Measurements from ENCODE around the gene TYSND1.
"Not testable (repeated sequence)": the region's sequence is repeated elsewhere in the genome, so short reads cannot be mapped to it uniquely, and the experiment has no call there.

Gene TYSND1

DNA sequence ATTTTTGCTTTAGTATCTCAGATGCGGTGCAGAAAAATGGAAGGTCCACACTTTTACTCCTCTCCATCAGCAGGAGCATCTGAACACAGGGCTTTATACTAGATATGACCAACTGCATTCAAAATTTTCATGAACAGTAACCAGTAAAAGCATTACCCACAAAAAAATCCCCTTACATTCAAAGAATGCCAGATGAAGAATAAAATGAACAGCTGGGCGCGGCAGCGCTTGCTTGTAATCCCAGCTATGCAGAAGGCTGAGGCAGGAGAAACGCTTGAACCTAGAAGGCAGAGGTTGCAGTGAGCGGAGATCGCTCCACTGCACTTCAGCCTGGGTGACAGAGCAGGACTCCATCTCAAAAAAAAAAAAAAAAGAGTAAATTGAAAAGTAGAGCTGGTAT is 20.7 kb upstream of the TYSND1 start:
- DNase-seq = no peak
- intact Hi-C loops (cut with DNase I) = no loop called here

DNA sequence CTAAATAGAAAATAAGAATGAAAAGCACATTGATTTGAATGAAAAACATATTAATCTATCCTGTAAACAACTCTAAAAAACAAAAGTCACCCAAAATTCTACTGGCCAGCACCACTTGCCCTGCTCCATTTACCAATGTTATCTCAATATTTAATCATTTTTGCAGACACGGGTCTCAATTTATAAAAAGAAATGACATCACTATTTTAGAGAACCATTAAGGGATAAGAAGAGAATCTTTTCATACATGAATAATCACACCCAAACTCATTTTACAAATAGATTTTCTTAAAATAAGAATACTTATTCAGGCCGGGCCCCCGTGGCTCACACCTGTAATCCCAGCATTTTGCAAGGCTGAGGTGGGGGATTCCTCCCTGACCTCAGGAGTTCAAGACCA is 19.9 kb upstream of the TYSND1 start:
- intact Hi-C loops (cut with DNase I) = no loop called here
- no peak for DNase-seq

DNA sequence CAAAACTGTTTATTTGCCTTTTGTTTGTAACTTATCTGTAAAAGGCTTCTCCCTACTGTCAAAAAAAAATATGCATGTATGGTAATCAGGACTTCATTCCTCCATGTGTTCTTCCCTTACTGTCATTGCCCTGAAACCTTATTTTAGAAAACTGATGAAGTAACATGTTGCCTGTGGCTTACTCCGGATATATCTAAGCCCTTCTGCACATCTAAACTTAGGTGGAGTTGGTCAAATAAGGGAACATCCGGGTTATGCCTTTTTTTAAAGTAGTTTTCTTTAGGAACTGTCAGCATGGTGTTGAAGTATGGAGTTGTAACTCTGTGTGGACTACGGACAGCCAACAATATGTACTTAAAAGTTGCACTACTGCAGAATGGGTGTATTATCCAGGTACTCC is 17.7 kb upstream of the TYSND1 start:
- DNase-seq = no peak
- intact Hi-C loops (cut with DNase I) = no loop called here

DNA sequence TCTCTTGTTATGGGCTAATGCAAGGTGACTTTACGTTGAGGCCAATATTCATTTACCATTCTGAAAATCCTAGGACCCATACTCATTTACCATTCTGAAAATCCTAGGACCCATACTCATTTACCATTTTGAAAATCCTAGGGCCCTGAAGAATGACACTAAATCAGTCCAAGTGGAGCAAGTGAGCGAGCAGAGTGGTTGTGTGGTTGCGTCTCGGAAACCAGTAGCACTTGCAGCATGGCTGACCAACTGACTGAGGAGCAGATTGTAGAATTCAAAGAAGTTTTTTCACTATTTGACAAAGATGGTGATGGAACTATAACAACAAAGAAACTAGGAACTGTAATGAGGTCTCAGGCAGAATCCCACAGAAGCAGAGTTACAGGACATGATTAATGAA is 16.9 kb upstream of the TYSND1 start:
- intact Hi-C loops (cut with DNase I) = no loop called here
- no peak for DNase-seq

DNA sequence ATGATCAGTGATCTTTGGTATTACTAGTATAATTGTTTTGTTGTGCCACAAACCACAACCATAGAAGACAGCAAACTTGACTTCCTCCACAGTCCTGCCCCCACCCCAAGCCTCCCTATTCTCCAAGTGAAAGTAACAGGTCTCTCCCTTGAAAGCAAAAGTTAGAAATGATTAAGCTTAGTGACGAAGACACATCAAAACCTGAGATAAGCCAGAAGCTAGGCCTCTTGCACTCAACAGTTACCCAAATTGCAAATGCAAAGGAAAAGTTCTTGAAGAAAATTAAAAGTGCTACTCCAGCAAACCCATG is 16.3 kb upstream of the TYSND1 start:
- intact Hi-C loops (cut with DNase I) = no loop called here
- DNase-seq = no peak

DNA sequence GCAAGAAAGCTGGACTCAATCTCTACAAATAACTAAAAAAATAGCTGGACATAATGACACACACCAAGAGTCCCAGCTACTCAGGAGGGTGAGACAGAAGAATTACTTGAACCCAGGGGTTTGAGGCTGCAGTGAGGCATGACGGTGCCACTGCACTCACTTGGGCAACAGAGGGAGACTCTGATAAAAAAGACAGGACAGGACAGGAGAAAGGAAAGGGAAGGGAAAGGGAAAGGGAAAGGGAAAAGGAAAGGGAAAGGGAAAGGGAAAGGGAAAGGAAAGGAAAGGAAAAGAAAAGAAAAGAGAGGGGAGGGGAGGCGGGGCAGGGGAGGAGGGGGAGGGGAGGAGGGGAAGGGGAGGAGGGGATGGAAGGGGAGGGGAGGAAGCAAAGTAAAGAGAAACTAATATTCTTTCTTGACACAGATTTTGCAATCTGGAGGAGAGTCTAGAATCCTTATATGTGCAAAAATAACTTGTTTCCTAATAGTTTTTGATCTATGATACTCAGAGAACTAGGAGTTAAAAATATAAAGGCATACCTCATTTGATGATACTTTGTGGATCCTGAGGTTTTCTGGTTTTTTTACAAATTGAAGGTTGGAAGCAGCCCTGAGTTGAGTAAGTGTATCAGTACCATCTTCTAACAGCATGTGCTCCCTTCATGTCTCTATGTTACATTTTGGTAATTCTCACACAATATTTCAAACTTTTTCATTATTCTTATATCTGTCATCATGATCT is 15.8 kb upstream of the TYSND1 start:
- intact Hi-C loops (cut with DNase I) = no loop called here
- no peak for DNase-seq

DNA sequence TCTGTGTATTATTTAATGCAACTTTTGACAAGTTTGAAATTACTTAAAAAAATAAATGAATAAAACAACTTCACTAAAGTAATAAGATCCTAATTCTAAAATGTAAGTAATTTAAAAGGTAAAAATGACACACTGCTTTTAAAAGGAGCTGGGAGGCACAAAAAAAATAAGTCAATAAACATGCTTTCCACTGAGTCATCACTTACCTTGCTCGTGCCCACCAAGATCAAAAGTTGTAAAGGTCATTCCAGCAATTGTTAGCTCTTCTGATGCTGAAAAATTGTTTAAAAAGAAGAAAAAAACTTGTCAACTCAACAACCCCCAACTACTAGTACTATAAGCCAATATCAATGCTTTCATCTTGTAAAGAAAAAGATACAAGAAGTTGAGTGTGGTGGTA is 14.3 kb upstream of the TYSND1 start:
- intact Hi-C loops (cut with DNase I) = no loop called here
- no peak for DNase-seq

DNA sequence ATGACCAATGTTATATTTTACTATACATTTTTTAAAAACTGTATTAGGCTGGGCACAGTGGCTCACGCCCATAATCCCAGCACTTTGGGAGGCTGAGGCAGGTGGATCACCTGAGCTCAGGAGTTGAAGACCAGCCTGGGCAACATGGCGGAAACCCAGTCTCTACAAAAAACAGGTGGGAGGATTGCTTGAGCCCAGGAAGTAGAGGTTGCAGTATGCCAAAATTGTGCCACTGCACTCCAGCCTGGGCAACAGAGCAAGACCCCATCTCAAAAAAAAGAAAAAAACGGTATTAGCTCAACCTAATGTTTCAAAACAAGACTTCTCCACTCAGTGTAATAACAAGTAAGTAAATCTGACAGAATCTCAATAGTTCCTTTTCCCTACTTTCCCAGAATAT is 12.9 kb upstream of the TYSND1 start:
- intact Hi-C loops (cut with DNase I); DNase-seq: not testable (repeated sequence)

DNA sequence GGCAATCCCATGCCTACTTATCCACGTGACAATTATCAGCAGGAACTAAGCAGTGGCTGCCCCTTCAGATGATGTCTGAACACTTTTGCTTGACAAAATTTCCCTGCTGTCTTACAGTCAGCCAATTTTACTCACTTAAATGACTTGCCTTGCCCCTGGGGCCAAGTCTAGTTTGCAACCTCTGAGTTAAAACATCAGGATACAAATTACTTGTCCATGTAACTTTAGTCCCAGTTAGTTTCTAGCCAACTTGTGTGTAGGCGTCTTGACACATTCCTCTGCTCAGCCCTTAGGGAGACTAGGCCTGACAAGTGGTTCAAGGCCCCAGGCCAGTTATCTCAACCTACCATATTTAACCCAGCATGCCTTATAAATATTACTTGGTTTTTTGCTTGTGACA is 11.6 kb upstream of the TYSND1 start:
- no peak for DNase-seq
- intact Hi-C loops (cut with DNase I) = no loop called here

DNA sequence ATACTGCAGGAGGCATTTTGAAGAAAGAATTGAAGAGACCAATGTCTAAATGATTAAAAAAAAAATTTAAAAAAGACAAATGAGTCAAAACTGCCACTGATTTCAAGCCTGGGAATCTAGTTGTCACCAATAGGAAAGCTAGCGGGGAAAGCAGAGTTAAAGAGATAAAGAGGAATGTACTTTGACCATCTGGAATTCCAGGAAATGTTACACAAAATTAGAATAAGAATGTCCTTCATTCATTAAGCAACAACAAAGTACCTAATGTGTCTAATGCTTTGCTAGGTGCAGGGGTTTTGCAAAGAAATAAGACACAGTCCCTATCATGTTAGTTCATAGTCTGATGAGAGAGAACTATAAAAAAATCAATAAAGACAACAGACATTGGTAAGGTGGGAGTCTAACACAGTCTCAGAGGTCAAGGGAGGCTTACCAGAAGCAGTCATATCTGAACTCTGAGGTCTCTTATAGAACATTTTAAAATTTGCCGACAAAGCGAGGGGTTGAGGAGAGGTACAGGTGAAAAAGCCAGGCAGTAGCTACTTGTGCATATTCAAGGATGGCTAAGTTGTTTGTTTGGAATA is 8.8 kb upstream of the TYSND1 start:
- DNase-seq = no peak
- intact Hi-C loops (cut with DNase I) = no loop called here

DNA sequence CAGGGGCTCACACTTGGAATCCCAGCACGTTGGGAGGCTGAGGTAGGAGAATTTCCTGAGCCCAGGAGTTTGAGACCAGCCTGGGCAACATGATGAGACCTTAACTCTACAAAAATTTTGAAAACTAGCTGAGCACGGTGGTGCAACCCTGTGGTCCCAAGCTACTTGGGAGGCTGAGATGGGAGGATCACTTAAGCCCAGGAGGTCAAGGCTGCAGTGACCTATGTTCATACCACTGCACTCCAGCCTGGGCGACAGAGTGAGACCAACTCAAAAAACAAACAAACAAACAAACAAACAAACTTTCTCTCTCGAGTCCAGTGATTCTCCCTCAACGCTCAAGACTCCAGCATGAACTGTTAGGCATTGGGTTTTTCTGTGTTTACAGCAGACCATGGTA is 2.0 kb upstream of the TYSND1 start:
- intact Hi-C loops (cut with DNase I) = no loop called here
- no peak for DNase-seq

DNA sequence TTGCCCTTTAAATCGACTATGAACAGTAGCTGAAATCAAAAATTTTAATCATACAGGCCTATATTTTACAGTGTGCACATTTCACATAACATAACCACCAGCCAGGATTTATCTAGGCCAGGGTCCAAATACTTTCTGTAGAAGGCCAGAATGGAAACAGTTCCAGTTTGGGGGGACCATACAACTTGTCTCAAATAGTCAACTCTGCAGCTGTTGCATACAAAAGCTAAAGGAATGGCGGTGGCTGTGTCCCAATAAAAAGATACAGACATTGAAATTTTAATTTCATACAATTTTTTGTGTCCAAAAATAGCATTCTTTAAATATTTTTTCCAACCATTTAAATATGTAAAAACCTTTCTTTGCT is 742 bp upstream of the TYSND1 start:
- intact Hi-C loops (cut with DNase I) = loop anchor here (2.0 kb wide), 1 partner anchor 24 kb away; the partner anchor contains the start of gene SAR1A
- no peak for DNase-seq

DNA sequence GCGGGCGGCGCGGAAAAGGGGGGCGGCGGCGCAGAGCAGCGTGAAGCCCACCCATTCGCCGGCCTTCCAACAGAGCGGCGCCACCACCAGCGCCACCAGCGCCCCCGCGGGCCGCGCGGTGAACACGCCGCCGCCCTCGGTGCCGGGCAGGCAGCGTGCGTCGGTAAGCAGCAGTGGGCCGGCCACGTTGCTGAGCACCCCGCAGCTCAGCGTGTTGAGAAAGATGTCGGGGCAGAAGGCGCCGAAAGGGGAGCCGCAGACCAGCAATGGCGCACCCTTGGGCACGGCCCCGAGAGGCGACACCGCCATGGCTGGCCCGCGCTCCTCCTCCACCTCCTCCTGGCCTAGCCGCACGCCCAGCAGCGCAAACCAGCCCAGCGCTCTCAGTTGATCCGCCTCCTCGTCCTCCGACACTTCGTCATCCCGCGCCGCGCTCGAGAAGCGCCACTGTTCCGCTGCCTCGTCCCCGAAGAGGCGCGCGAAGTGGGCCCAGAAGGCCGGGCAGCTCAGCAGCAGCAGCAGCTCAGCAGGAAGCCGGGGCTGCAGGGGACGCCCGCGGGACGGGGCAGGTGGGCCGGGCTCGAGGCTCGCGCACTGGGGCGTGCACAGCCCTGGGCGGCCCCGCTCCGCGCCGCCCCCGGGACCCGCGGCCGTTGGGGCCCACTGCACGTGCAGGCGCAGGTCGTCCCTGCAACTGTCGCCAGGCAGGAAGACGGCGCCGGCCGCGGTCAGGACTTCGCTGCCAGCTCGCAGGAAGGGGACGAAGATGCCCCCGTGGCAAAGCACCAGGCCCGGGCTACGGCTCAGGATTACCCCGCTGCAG is 623 bp downstream of the TYSND1 start:
- intact Hi-C loops (cut with DNase I) = loop anchor here (2.0 kb wide), 1 partner anchor 25 kb away; the partner anchor contains the start of gene SAR1A

DNA sequence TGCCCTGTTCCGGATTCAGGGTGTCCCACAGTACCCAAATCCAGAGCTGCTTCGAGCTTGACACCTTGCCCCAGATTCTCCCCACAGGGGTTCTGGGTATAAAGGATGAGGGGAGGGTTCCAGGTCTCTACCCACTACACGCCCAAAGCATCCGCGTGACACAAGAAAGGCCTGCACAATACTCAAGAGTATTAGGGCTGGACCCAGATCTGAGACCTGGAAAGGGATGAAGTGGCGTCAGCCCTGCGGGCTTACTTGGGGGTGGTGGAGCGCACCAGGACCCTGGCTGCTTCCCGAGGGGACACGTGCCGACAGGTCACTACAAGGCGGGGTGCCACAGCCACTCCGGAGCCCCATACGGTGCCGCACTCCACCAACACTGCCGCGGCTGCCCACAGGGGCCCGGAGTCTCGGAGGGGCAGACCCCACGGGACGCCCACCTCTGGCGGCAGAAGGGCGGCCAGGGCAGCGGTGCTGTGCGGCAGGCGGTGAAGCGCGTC is 1.3 kb downstream of the TYSND1 start:
- intact Hi-C loops (cut with DNase I) = no loop called here
- peak in 3 of 42 donors; percentile 11 to 38 (median 22) for DNase-seq

More for the DNA sequence above, 623 bp downstream of the TYSND1 start:
- peak in 40 of 42 donors; percentile 49 to 85 (median 70) for DNase-seq

DNA sequence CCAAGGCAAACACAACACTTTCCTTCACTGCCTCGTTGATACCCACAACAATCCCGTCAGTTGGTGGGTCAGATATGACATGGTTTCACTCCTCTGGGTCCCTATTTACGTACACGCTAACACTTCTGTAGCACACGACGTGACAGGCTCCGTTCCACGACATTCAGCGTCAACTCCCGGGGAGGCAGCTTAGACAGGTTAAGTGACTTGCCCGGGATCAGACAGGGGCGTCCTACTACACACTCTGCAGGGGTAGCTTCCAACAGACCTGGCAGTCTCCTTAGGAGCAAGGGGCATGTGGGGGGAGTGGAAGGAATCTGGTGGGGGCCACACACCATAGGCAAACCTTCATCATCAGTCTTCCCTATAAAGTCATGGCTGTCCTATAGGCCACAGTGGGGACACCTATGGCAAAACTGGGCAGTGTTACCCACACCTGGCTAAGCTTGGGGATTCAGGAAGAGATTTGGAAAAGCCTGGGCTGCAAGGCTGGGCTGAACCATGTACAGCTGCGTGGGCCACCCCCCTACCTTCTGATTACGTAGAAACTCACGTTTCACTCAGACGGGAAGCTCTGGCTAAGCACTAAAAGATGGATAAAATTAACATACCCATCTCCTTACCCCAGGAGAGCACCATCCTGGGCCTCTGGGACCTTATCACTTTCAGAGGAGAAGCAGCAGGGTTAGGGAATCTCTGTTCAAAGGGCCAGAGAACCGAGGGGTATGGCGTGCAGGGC is 2.0 kb downstream of the TYSND1 start:
- DNase-seq = peak in 1 of 42 donors; percentile 27
- intact Hi-C loops (cut with DNase I) = no loop called here

DNA sequence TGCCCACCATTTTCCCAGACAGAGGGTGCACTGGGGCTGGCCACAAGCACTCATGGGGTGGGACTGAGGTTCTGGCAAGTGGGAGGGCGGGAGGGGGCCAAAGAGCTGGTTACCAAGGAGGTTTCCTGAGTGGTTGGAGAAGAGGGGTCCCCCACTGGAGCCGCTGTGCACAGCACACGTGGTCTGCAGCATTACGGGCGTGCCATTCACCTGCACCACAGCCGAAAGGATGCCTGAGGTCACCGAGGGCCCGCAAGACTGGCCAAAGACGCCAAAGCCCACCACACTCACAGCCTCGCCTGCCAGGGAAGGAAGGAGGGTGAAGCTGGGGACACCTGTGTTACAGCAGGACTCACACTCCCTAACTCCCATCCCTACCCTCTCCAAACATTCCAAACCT is 3.9 kb downstream of the TYSND1 start:
- intact Hi-C loops (cut with DNase I) = no loop called here
- DNase-seq = no peak

DNA sequence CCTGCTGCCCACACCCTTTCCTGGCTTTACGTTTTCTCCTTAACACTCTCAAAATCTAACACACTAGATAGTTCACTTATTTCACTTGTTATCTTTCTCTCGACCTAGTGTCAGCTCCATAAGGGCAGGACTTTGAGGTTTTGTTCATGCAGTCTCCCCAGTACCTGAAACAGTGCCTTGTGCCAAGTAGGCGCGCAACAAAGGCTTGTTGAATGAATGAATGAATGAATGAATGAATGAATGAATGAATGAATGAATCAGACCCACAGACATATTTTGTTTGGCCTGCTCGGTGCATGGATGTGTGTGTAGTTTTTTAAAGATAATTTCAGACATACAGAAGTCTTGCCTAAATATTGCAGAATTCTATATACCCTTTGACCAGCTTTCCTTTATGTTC is 6.2 kb downstream of the TYSND1 start:
- intact Hi-C loops (cut with DNase I) = no loop called here
- DNase-seq = peak in 1 of 42 donors; percentile 16

DNA sequence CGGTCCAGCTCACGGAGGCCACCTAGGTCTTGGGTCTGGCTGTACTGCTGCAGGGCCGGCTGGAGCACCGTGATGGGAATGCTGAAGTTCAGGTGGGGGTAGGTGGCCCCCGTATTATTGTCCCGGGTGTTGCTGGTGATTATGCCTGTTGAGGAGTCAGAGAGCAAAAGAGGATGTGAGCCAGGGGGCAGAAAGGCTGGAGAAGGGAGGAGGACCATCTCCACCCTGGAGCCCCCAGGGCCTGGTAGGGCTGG is 6.6 kb downstream of the TYSND1 start:
- intact Hi-C loops (cut with DNase I) = no loop called here
- DNase-seq = peak in 1 of 42 donors; percentile 15

DNA sequence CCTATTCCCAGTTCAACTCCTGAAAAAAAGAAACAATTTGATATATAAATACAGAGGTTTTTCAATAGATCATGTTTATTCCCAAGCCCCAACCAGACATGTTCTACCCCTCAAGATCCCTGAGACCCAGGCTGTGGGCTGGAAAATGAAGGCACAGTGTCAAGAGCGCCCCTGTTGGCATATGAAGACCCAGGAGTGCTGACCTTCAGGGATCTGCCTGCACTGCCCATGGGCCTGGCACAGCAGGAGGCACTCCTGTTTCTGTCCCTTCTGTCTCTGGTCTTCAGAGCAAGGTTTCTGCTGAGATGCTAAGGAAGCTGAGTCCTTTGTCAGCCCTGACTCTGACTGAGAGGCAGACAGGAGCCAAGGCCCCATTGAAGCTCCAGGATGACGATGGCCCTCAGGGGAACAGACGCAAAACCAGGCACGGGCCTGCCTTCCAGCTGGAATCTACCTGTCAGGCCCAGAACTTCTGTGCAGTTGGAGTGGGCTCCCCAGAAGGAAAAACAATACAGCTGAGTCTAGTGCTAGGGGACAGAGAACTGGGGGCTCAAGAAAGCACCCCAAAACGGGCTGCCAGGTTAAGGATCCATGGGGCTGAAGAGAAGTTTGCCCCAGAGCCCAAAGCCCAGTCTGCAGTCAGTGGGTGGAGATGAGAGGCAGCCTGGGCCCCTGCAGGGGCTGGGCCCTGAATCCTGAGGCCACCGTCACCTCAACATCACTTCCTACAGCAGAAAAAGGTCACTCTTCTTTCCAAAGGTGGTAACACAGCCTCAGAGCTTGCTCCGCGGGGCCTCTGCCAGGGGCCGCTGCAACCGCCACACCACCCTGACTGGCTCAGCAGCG is 7.1 kb downstream of the TYSND1 start:
- DNase-seq = peak in 2 of 42 donors; percentile 18 to 28
- intact Hi-C loops (cut with DNase I) = no loop called here

Measured in head of caudate nucleus (tissue), 42 donors.